Activated B cell treated with CpG ODN at 0.5 μM for 24 hours (primary cell): ENCODE data around the gene CLDN11. TPM values are rescaled to one million over a fixed set of nuclear protein-coding genes. Genes with fewer than 3 reads are reported as not detected.

Source experiments
- ATAC-seq: fragments of 200-7000 bp; cut with Tn5 transposase; one replicate; pipeline ENCODE4 v1.10.0; 2021; ENCODE audit warnings: low read depth, mild to moderate bottlenecking, moderate library complexity
- CTCF ChIA-PET: fragments of 350-600 bp; sonication (Branson Sonifier 250); formaldehyde crosslinking; loops from one replicate; lab custom pipeline; 2021; ENCODE audit warnings: antibody characterized with exemption; lab: Charles Lee
- POLR2A ChIA-PET: fragments of 350-600 bp; sonication (Branson Sonifier 250); formaldehyde crosslinking; loops from one replicate; lab custom pipeline; 2021; ENCODE audit warnings: antibody characterized with exemption; lab: Charles Lee
- DNase-seq: peaks from one replicate; pipeline ENCODE4 v3.0.0; 2022
- H3K27ac Mint-ChIP-seq: one replicate; pipeline ENCODE4 v1.8.0; 2020; ENCODE audit warnings: mixed read lengths
- H3K27me3 Mint-ChIP-seq: one replicate; pipeline ENCODE4 v1.8.0; 2021; ENCODE audit warnings: mixed read lengths
- H3K36me3 Mint-ChIP-seq: one replicate; pipeline ENCODE4 v1.8.0; 2021; ENCODE audit warnings: low read depth, mixed read lengths
- H3K4me1 Mint-ChIP-seq: one replicate; pipeline ENCODE4 v1.8.0; 2021; ENCODE audit warnings: mixed read lengths
- H3K4me3 Mint-ChIP-seq: one replicate; pipeline ENCODE4 v1.8.0; 2020; ENCODE audit warnings: mild to moderate bottlenecking, mixed read lengths
- H3K9me3 Mint-ChIP-seq: one replicate; pipeline ENCODE4 v1.8.0; 2020; ENCODE audit warnings: mixed read lengths
- intact Hi-C: fragments of 100-400 bp; cut with micrococcal nuclease; formaldehyde crosslinking; loops from one replicate; pipeline ENCODE4 v1.15.1; 2024
- total RNA-seq: library from RNA; stranded (reverse); gene quantifications from 2 replicates; pipeline ENCODE4 v1.2.3, GENCODE V29; 2022
- TF ChIP-seq, protein P1 (sequence below): fragments of 200-600 bp; IDR thresholded peaks from one replicate; pipeline ENCODE4 v1.8.0; 2022; ENCODE audit warnings: antibody characterized with exemption, mild to moderate bottlenecking

CLDN11 gene
- total RNA-seq, 1 donor from 2014 or later = 0.69 TPM

DNA sequence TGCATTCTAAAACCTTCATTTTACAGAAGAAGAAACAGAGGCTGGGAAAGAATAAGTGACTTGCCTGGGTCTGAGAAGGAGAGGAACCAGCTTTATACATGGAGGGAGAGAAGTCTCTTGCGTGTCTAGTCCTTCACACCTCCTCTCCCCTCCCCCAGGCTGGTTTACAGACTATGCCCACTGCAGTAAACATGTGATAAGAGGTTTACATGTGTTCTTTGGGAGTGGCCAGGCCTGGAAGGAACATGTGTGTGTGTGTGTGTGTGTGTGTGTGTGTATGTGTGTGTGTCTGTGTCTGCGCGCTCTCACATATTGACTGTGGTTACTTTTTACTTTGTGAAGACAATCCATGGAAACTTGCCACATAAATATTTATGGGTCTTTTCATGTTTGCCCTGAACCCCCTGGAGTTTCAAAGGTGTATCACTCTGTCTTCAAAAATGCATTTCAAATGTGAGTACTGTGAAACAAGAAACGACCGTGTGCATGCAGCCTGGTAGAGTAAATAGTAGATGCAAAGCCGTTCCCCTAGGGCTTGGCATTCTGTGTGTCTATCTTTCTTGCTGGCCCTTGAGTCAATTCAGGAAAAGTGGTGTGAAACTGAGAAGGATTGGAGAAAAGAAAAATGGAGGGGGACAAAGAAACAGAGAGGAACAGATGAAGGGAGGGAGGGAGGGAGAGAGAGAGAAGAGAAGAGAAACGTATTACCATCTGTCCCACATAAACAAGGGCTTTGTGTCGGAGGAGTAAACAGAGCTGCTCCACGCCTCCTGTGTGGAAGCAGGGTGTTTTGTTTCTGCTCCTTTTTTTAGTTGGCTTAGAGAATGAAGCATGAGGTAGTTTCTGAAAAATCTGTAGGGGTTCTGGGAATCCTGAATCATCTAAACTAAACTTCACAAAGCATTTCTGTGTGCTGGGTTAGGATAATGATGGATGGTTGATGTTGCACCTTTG is 51.7 kb downstream of the CLDN11 start:
- CTCF ChIA-PET = no interaction called here
- TF ChIP-seq, protein P1, sequence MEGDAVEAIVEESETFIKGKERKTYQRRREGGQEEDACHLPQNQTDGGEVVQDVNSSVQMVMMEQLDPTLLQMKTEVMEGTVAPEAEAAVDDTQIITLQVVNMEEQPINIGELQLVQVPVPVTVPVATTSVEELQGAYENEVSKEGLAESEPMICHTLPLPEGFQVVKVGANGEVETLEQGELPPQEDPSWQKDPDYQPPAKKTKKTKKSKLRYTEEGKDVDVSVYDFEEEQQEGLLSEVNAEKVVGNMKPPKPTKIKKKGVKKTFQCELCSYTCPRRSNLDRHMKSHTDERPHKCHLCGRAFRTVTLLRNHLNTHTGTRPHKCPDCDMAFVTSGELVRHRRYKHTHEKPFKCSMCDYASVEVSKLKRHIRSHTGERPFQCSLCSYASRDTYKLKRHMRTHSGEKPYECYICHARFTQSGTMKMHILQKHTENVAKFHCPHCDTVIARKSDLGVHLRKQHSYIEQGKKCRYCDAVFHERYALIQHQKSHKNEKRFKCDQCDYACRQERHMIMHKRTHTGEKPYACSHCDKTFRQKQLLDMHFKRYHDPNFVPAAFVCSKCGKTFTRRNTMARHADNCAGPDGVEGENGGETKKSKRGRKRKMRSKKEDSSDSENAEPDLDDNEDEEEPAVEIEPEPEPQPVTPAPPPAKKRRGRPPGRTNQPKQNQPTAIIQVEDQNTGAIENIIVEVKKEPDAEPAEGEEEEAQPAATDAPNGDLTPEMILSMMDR = no peak
- POLR2A ChIA-PET = no interaction called here
- DNase-seq (no peak), ATAC-seq (no peak)
- no peaks in the 10 kb centered on the region for H3K9me3 Mint-ChIP-seq
- H3K4me3 Mint-ChIP-seq = no peak overlapping the region
- no peaks in the 10 kb centered on the region for H3K36me3 Mint-ChIP-seq
- no peaks in the 10 kb centered on the region for H3K4me1 Mint-ChIP-seq
- intact Hi-C loops = no loop called here
- no peak overlapping the region for H3K27ac Mint-ChIP-seq
- peaks cover 32% of the 10 kb centered on the region for H3K27me3 Mint-ChIP-seq

DNA sequence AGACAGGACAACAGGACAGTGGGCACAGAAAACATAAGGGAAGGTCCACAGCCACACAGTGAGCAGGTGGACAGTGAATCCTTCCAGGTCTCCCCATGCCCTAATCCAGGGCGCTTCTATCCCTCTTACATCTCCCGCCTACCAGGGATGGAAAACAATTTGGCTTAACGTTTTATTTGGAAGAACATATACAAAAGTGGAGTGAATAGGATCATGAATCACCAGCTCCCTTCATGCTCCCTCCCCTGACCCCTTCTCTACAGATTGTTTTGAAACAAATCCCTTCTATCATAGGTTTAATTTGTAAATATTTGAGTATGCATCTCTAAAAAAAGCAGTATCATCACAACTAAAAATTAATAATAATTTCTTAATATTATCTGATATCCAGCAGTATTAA is 52.5 kb downstream of the CLDN11 start:
- no peak for ATAC-seq
- CTCF ChIA-PET = no interaction called here
- H3K27ac Mint-ChIP-seq = no peak overlapping the region
- H3K4me3 Mint-ChIP-seq = no peak overlapping the region
- no peaks in the 10 kb centered on the region for H3K4me1 Mint-ChIP-seq
- H3K36me3 Mint-ChIP-seq = no peaks in the 10 kb centered on the region
- peaks cover 32% of the 10 kb centered on the region for H3K27me3 Mint-ChIP-seq
- H3K9me3 Mint-ChIP-seq = no peaks in the 10 kb centered on the region
- TF ChIP-seq, protein P1 = no peak
- intact Hi-C loops = no loop called here
- DNase-seq = no peak
- POLR2A ChIA-PET = no interaction called here

DNA sequence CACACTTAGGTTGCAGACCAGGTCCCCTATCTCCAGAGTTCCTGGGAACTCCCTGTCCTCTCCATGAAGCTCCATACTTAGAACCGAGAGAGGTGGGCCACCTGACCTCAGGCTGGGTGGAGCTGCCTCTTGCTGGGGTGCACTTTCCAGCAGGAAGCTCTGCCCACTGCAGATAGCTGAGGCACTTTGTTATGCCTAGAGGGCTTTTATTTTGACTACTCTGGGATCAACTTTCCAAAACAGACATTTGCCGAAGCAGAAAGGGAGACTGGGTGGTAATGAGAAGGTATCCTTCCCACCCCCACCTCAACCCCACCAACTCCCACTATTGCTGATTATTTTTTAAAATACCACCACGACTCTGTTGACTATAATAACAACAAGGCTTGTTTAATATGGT is 54.7 kb downstream of the CLDN11 start:
- TF ChIP-seq, protein P1 = no peak
- H3K27ac Mint-ChIP-seq = no peak overlapping the region
- CTCF ChIA-PET = no interaction called here
- intact Hi-C loops = no loop called here
- H3K27me3 Mint-ChIP-seq = peaks cover 26% of the 10 kb centered on the region
- no peak for ATAC-seq
- no peaks in the 10 kb centered on the region for H3K9me3 Mint-ChIP-seq
- POLR2A ChIA-PET = no interaction called here
- no peaks in the 10 kb centered on the region for H3K4me1 Mint-ChIP-seq
- no peaks in the 10 kb centered on the region for H3K36me3 Mint-ChIP-seq
- H3K4me3 Mint-ChIP-seq = no peak overlapping the region
- no peak for DNase-seq

DNA sequence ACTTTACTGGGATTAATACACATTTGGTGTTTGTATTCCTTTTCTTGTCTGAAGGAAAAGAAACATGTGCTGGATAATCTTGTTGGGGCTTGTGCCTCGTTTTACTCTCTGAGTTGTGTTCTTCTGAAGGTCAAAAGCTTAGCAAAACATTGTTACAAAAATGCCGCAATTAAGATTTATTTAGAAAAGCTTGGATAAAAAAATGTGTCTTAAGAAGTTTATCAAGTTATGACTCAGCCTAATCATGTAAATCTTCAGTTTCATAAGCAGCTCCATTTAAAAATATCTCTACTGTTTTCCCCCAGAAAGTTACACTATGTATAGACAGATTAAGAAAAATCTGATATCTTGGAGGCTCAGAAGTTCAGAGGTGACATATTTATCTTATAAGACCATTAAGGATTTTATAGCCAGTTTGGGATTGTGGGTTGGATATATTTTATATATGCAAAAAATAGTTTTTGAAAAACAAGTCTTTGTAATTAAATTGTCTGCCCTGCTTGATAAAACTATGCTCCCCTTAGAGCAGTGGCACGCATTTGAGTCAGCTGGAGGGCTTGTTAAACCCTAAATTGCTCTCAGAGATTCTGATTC is 56.5 kb downstream of the CLDN11 start:
- ATAC-seq (no peak), DNase-seq (no peak)
- peaks cover 24% of the 10 kb centered on the region for H3K27me3 Mint-ChIP-seq
- H3K4me3 Mint-ChIP-seq = no peak overlapping the region
- ChIA-PET POLR2A (no interaction called here), CTCF (no interaction called here)
- H3K4me1 Mint-ChIP-seq = no peaks in the 10 kb centered on the region
- no peaks in the 10 kb centered on the region for H3K36me3 Mint-ChIP-seq
- no peaks in the 10 kb centered on the region for H3K9me3 Mint-ChIP-seq
- no peak overlapping the region for H3K27ac Mint-ChIP-seq
- TF ChIP-seq, protein P1 = no peak
- intact Hi-C loops = no loop called here

DNA sequence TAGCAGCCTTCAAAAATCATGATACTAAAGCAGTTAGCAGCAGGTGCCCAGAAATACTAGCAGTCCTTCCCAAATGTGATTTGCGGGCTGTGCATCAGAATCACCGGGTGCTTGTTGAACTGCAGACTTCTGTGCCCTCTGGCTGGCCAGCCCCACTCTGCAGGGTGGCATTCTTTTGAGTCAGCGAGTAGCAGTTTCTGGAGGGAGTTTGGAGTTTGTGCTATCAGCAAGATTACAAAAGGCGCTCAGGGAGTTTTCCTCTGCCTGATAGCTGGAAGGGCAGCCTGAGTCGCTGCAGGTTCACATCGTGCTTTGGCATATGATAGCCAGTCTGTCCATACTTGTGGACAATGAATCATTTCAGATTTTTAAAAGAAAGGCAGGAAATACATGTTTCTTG is 57.6 kb downstream of the CLDN11 start:
- no peak overlapping the region for H3K27ac Mint-ChIP-seq
- CTCF ChIA-PET = no interaction called here
- DNase-seq (no peak), ATAC-seq (no peak)
- H3K9me3 Mint-ChIP-seq = no peaks in the 10 kb centered on the region
- no peaks in the 10 kb centered on the region for H3K36me3 Mint-ChIP-seq
- no peak overlapping the region for H3K4me3 Mint-ChIP-seq
- H3K4me1 Mint-ChIP-seq = no peaks in the 10 kb centered on the region
- POLR2A ChIA-PET = no interaction called here
- peaks cover 23% of the 10 kb centered on the region for H3K27me3 Mint-ChIP-seq
- intact Hi-C loops = no loop called here
- TF ChIP-seq, protein P1 = no peak
